ENCODE results near the gene KLHL10. TPM values are rescaled to one million over a fixed set of nuclear protein-coding genes. Genes with fewer than 3 reads are reported as not detected.

The KLHL10 gene
- total and polyA plus RNA-seq, 9 of the 15 experiments (the other 6 are each of a cell fraction or from before 2014, with no cell fraction given): 0.06 to 0.56 (median 0.12) TPM; not detected in 5

DNA sequence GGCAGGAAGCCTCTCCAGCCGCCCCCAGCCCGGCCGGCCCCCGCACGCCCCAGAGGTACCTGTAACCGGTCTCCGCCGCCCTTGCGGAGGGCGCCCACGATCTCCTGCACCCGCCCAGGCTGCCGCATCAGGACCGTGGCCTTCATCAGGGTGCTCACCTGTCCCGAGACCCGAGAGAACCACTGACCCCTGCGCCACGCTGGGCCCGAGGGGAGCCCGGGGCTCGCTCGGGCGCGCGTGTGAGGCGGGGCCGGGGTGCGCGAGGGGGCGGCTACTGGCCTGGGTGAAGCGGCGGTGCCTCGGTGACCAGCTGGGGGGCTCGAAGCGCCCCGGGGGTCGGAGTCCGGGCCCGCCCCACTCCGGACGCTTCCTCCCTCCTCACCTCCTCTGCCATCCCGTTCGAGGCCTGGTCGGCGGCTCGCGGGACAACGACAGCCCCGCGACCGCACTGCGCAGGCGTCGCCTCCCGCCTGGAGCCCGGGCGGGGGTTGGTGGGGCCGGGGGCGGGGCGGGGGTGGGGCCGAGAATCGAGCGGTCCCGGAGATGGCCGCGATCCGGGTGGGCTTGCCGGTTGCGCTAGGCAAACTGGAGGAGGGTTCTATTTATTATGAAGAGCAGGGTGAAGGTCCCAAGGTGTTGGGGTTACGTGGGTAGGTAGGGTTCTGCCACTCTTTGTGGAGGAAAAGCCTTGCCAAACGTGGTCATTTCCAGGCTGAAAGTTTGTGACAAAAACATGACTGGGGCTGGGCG is 1.6 kb upstream of the KLHL10 start, which contains the start of gene NT5C3B (continued):
- TF ChIP-seq, protein P1, sequence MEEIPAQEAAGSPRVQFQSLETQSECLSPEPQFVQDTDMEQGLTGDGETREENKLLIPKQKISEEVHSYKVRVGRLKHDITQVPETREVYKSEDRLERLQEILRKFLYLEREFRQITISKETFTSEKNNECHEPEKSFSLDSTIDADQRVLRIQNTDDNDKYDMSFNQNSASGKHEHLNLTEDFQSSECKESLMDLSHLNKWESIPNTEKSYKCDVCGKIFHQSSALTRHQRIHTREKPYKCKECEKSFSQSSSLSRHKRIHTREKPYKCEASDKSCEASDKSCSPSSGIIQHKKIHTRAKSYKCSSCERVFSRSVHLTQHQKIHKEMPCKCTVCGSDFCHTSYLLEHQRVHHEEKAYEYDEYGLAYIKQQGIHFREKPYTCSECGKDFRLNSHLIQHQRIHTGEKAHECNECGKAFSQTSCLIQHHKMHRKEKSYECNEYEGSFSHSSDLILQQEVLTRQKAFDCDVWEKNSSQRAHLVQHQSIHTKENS (CRISPR knock-in tag; IDR thresholded peaks at IDR 0.05): no peak
- TF ChIP-seq, protein P2, sequence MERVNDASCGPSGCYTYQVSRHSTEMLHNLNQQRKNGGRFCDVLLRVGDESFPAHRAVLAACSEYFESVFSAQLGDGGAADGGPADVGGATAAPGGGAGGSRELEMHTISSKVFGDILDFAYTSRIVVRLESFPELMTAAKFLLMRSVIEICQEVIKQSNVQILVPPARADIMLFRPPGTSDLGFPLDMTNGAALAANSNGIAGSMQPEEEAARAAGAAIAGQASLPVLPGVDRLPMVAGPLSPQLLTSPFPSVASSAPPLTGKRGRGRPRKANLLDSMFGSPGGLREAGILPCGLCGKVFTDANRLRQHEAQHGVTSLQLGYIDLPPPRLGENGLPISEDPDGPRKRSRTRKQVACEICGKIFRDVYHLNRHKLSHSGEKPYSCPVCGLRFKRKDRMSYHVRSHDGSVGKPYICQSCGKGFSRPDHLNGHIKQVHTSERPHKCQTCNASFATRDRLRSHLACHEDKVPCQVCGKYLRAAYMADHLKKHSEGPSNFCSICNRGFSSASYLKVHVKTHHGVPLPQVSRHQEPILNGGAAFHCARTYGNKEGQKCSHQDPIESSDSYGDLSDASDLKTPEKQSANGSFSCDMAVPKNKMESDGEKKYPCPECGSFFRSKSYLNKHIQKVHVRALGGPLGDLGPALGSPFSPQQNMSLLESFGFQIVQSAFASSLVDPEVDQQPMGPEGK (CRISPR knock-in tag; IDR thresholded peaks at IDR 0.05; ENCODE audit: borderline replicate concordance): no peak
- TF ChIP-seq KDM5B (IDR thresholded peaks at IDR 0.05; ENCODE audit: insufficient replicate concordance, low read depth, low read length) (peak; percentile 15), U2AF2 (optimal IDR thresholded peaks at IDR 0.05; ENCODE audit: low read depth, low read length) (no peak), SMC3 (conservative IDR thresholded peaks at IDR 0.05; ENCODE audit: insufficient read depth, low read depth, low read length) (no peak), TAF7 (tag; IDR thresholded peaks at IDR 0.05) (no peak), NR2C2 (CRISPR knock-in tag; IDR thresholded peaks at IDR 0.05) (no peak), NR2C2 (tag; IDR thresholded peaks at IDR 0.05) (no peak), ZNF175 (CRISPR knock-in tag; IDR thresholded peaks at IDR 0.05; ENCODE audit: low read depth) (no peak), ZFX (CRISPR knock-in tag; IDR thresholded peaks at IDR 0.05) (peak; percentile 74), MAZ (CRISPR knock-in tag; conservative IDR thresholded peaks at IDR 0.05 in 1 of 2, IDR thresholded peaks at IDR 0.05 in 1 of 2) (no peak; a peak in 1 of 4 replicates), CSDE1 (IDR thresholded peaks at IDR 0.05) (no peak), CAMTA2 (CRISPR knock-in tag; conservative IDR thresholded peaks at IDR 0.05) (no peak)
- TF ChIP-seq, protein P3, sequence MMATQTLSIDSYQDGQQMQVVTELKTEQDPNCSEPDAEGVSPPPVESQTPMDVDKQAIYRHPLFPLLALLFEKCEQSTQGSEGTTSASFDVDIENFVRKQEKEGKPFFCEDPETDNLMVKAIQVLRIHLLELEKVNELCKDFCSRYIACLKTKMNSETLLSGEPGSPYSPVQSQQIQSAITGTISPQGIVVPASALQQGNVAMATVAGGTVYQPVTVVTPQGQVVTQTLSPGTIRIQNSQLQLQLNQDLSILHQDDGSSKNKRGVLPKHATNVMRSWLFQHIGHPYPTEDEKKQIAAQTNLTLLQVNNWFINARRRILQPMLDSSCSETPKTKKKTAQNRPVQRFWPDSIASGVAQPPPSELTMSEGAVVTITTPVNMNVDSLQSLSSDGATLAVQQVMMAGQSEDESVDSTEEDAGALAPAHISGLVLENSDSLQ (IDR thresholded peaks at IDR 0.05): no peak

Data from K562 (cell line).